Gastroesophageal sphincter (tissue), 4 donors: ENCODE measurements around the gene HHAT. TPM values are rescaled to one million over a fixed set of nuclear protein-coding genes. Genes with fewer than 3 reads are reported as not detected.

Source experiments
- ATAC-seq: fragments of 150-250 bp; one replicate; pipeline ENCODE4 v1.9.1; 2016; ENCODE audit warnings: mild to moderate bottlenecking, moderate library complexity
- H3K27ac ChIP-seq, 4 donors: fragments of 200-600 bp; sonication (generic) in 3 of 4; 1 replicate in 3 of 4; 2 replicates in 1 of 4; pipeline ENCODE4 v1.5.1; 2016 to 2019
- H3K27me3 ChIP-seq: fragments of 200-600 bp; sonication (generic); one replicate; pipeline ENCODE4 v1.5.1; 2019
- H3K36me3 ChIP-seq, 2 donors: fragments of 200-600 bp; sonication (generic); one replicate each; pipeline ENCODE4 v1.5.1; 2019; ENCODE audit warnings: control low read depth in 1 of 2
- H3K4me1 ChIP-seq, 3 donors: fragments of 200-600 bp; sonication (generic); 1 replicate in 2 of 3; 2 replicates in 1 of 3; pipeline ENCODE4 v1.5.1; 2016 to 2019; ENCODE audit warnings: control low read depth in 2 of 3
- H3K4me3 ChIP-seq, 2 donors: fragments of 200-600 bp; sonication (generic); one replicate each; pipeline ENCODE4 v1.5.1; 2019; ENCODE audit warnings: mild to moderate bottlenecking in 1 of 2, moderate library complexity in 1 of 2
- H3K9me3 ChIP-seq, 3 donors: fragments of 200-600 bp; sonication (generic); one replicate each; pipeline ENCODE4 v1.5.1; 2017 to 2019; ENCODE audit warnings: control low read depth in 2 of 3
- CTCF ChIP-seq, 4 experiments: fragments of 200-600 bp in 2 of 4; fragments of 450-650 bp in 2 of 4; sonication (generic) in 1 of 4; IDR thresholded peaks; one replicate each; pipeline ENCODE4 v1.5.1; 2017 to 2019; ENCODE audit warnings: antibody characterized with exemption in 4 of 4, mild to moderate bottlenecking in 2 of 4, moderate library complexity in 2 of 4
- EP300 ChIP-seq: sonication (generic); formaldehyde crosslinking; IDR thresholded peaks from one replicate; pipeline ENCODE4 v1.6.1; 2017; ENCODE audit warnings: antibody characterized with exemption, mild to moderate bottlenecking
- POLR2A ChIP-seq, 2 donors: fragments of 450-650 bp; IDR thresholded peaks; one replicate each; pipeline ENCODE4 v1.6.1; 2017; ENCODE audit warnings: antibody characterized with exemption in 2 of 2, mild to moderate bottlenecking in 2 of 2, moderate library complexity in 1 of 2
- POLR2AphosphoS5 ChIP-seq: sonication (generic); formaldehyde crosslinking; IDR thresholded peaks from one replicate; pipeline ENCODE4 v1.6.1; 2017; ENCODE audit warnings: antibody characterized with exemption
- WGBS, 2 donors: methylation state at CpG; one replicate each; pipeline ENCODE4 v1.1.5; 2018; ENCODE audit warnings: low coverage in 1 of 2; 5-methylcytosine and 5-hydroxymethylcytosine counted together
- total RNA-seq, 4 donors: library from RNA; depleted of rRNA; stranded (reverse); fragments of >200 nt; gene quantifications; one replicate each; pipeline ENCODE4 v1.1.0, GENCODE V29; 2016

The HHAT gene
- total RNA-seq, 4 donors from 2014 or later, result 1.2 to 2.4 (median 1.9) TPM

DNA sequence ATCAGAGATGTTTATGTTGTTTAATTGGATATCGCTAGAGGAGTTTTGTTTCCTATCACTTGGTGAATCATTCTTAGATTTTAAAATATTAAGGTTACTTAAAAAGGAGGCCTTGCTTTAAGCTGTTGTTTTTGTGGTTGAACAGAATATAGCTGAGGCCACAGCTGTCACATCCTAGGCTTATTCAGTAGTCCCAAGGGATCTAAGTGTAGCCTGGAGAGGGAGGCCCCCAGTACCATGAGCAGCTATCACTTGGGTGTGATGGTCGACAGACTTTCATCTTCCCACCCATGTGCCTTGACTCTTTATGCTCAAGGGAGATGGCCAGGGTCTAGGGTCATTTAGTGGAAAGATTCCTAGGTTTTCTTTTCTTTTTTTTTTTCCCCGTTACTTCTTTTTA is 278.7 kb downstream of the HHAT start:
- Histone ChIP-seq H3K9me3 (peaks cover 0 to 4% (median 0%) of the 10 kb centered on the region in 3 donors), H3K4me1 (no peaks in the 10 kb centered on the region), H3K36me3 (no peaks in the 10 kb centered on the region), H3K4me3 (no peak overlapping the region), H3K27ac (no peak overlapping the region), H3K27me3 (no peaks in the 10 kb centered on the region)
- no peak for TF ChIP-seq POLR2AphosphoS5
- TF ChIP-seq CTCF (IDR thresholded peaks at IDR 0.05), result no peak
- no peak for TF ChIP-seq EP300
- TF ChIP-seq POLR2A (IDR thresholded peaks at IDR 0.05), result no peak
- WGBS, 2 donors, result 70 to 71% methylated on average over 3 of the region's 3 CpGs
- no peak for ATAC-seq

DNA sequence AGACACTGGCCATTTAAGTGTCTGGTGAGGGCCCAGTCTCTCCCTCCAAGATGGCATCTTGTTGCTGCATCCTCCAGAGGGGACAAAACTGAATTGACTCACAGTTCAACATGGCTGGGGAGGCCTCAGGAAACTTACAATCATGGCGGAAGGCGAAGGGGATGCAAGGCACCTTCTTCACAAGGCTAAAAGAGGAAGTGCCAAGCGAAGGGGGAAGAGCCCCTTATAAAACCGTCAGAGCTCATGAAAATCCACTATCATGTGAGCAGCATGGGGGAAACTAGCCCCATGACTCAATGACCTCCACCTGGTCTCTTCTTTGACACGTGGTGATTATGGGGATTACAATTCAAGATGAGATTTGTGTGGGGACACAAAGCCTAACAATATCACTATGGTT is 280.1 kb downstream of the HHAT start:
- peaks cover 0 to 4% (median 0%) of the 10 kb centered on the region in 3 donors for H3K9me3 ChIP-seq
- H3K4me1 ChIP-seq, result no peaks in the 10 kb centered on the region
- H3K27me3 ChIP-seq, result no peaks in the 10 kb centered on the region
- WGBS, 2 donors, result 68 to 71% methylated on average over 5 of the region's 5 CpGs
- H3K36me3 ChIP-seq, result no peaks in the 10 kb centered on the region
- TF ChIP-seq POLR2A (IDR thresholded peaks at IDR 0.05) (no peak), POLR2AphosphoS5 (no peak), EP300 (no peak), CTCF (IDR thresholded peaks at IDR 0.05) (no peak)
- H3K4me3 ChIP-seq, result no peak overlapping the region
- no peak for ATAC-seq
- no peak overlapping the region for H3K27ac ChIP-seq

DNA sequence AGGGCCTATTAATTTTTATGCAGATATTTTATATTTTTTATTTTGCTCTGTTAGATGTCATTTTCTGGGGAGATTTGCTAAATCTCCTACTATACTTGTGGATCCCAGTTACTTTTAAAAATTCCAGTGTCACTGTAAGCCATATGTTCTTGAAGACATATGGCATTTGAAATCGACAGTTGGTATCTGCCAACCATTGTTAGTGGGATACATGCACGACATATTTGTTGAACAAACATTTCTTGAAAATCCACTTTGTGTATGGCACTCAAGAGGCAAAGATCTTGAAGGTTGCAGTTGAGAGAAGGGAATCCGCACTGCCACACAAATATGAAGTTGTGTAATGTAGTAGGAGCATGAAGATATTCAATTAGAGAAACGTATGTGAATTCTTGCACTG is 287.7 kb downstream of the HHAT start:
- Histone ChIP-seq H3K4me1 (no peaks in the 10 kb centered on the region), H3K36me3 (no peaks in the 10 kb centered on the region), H3K27ac (no peak overlapping the region), H3K9me3 (no peaks in the 10 kb centered on the region), H3K27me3 (no peaks in the 10 kb centered on the region), H3K4me3 (no peak overlapping the region)
- ATAC-seq, result no peak
- TF ChIP-seq POLR2A (IDR thresholded peaks at IDR 0.05) (no peak), EP300 (no peak), POLR2AphosphoS5 (no peak), CTCF (IDR thresholded peaks at IDR 0.05) (no peak)
- 80 to 89% methylated on average over 3 to 4 of the region's 4 CpGs for WGBS, 2 donors

DNA sequence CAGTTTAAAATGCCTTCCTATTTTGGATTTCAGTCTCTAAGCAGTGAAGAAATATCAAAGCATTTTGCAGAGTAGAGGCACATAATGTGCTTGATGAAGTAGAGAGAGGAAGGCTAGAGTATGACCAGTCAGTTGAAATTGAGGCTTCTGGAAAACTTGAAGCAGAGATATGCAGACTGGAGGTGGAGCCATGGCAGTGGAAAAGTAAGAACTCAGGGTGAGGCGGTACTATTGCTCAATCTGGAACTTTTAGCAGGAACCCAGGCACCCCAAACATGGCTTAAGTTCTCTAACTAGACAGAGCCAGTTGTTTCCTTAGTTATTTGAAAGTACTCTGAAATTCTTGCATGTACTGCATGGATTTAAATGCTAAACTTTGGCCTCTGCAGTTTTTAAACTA is 288.6 kb downstream of the HHAT start:
- Histone ChIP-seq H3K27ac (no peak overlapping the region), H3K36me3 (no peaks in the 10 kb centered on the region), H3K4me3 (no peak overlapping the region), H3K27me3 (no peaks in the 10 kb centered on the region), H3K9me3 (no peaks in the 10 kb centered on the region), H3K4me1 (no peaks in the 10 kb centered on the region)
- ATAC-seq, result no peak
- WGBS, 2 donors, result 50 to 62% methylated on average over 1 of the region's 1 CpG
- TF ChIP-seq CTCF (IDR thresholded peaks at IDR 0.05), result no peak
- no peak for TF ChIP-seq POLR2A (IDR thresholded peaks at IDR 0.05)
- no peak for TF ChIP-seq POLR2AphosphoS5
- TF ChIP-seq EP300, result no peak

DNA sequence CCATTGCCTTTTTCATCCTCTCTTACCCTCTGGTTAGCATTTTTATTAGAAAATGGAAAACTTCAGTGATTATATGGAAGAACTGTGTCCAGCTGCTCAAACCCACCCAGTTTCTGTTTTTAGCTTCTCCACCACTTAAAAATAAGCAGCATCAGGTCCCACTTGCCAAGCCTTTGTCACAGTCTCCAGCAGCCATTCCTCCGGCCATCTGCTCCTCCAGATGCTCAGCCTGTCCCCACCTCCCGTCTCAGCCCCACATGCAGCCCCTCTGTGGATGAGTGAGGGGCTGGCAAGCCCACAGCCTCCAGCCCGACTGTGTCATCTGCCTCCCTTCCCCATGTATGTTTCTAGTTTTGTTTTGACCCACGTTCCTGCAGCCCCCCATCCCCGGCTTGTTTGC is 289.7 kb downstream of the HHAT start:
- Histone ChIP-seq H3K27me3 (no peaks in the 10 kb centered on the region), H3K27ac (no peak overlapping the region), H3K36me3 (no peaks in the 10 kb centered on the region), H3K9me3 (no peaks in the 10 kb centered on the region), H3K4me1 (no peaks in the 10 kb centered on the region), H3K4me3 (no peak overlapping the region)
- ATAC-seq, result no peak
- TF ChIP-seq CTCF (IDR thresholded peaks at IDR 0.05) (no peak), POLR2AphosphoS5 (no peak), POLR2A (IDR thresholded peaks at IDR 0.05) (no peak), EP300 (no peak)
- 54% methylated on average over 3 of the region's 5 CpGs; no CpG with 5 or more reads in 1 of the 2 donors for WGBS, 2 donors
